Measurements from ENCODE around the gene TEX13C.
"Not testable (repeated sequence)": the region's sequence is repeated elsewhere in the genome, so short reads cannot be mapped to it uniquely, and the experiment has no call there.

Gene TEX13C

GRCh38 chrX:125293850-125294780, 25.6 kb upstream of the TEX13C start:
- H3K4me3 ChIP-seq (ENCODE audit: low read length): no peak overlapping the region
- TF ChIP-seq CTCF (conservative IDR thresholded peaks at IDR 0.05; ENCODE audit: low read depth, low read length): no peak
- no peak for DNase-seq (ENCODE audit: low read depth)

GRCh38 chrX:125295337-125295736, 24.3 kb upstream of the TEX13C start:
- H3K4me3 ChIP-seq (ENCODE audit: low read length): no peak overlapping the region
- no peak for DNase-seq (ENCODE audit: low read depth)
- no peak for TF ChIP-seq CTCF (conservative IDR thresholded peaks at IDR 0.05; ENCODE audit: low read depth, low read length)

GRCh38 chrX:125298871-125299270, 20.8 kb upstream of the TEX13C start:
- DNase-seq (ENCODE audit: low read depth): no peak
- no peak for TF ChIP-seq CTCF (conservative IDR thresholded peaks at IDR 0.05; ENCODE audit: low read depth, low read length)
- H3K4me3 ChIP-seq (ENCODE audit: low read length): no peak overlapping the region

- H3K4me3 ChIP-seq (ENCODE audit: low read length): no peak overlapping the region
- TF ChIP-seq CTCF (conservative IDR thresholded peaks at IDR 0.05; ENCODE audit: low read depth, low read length): no peak
- no peak for DNase-seq (ENCODE audit: low read depth)
These were observed 13.3 kb upstream of the TEX13C start for GRCh38 chrX:125306335-125306866.

GRCh38 chrX:125308653-125309052, 11.0 kb upstream of the TEX13C start:
- no peak for DNase-seq (ENCODE audit: low read depth)
- H3K4me3 ChIP-seq (ENCODE audit: low read length): no peak overlapping the region
- TF ChIP-seq CTCF (conservative IDR thresholded peaks at IDR 0.05; ENCODE audit: low read depth, low read length): no peak

- H3K4me3 ChIP-seq (ENCODE audit: low read length); DNase-seq (ENCODE audit: low read depth): not testable (repeated sequence)
These were observed 505 bp upstream of the TEX13C start for GRCh38 chrX:125319166-125319565.

GRCh38 chrX:125322431-125322830, 2.8 kb downstream of the TEX13C start:
- TF ChIP-seq CTCF (conservative IDR thresholded peaks at IDR 0.05; ENCODE audit: low read depth, low read length): no peak
- H3K4me3 ChIP-seq (ENCODE audit: low read length): no peak overlapping the region
- DNase-seq (ENCODE audit: low read depth): no peak

All from retinal pigment epithelial cell (primary cell).